ENCODE data around the gene TMEM127. TPM values are rescaled to one million over a fixed set of nuclear protein-coding genes. Genes with fewer than 3 reads are reported as not detected.
A peak's percentile ranks its signal among the peaks of the same experiment; 100 is the strongest.
"Not testable (repeated sequence)": the region's sequence is repeated elsewhere in the genome, so short reads cannot be mapped to it uniquely, and the experiment has no call there.

The TMEM127 gene
- total RNA-seq, 1 donor from 2014 or later: 34.3 TPM

DNA sequence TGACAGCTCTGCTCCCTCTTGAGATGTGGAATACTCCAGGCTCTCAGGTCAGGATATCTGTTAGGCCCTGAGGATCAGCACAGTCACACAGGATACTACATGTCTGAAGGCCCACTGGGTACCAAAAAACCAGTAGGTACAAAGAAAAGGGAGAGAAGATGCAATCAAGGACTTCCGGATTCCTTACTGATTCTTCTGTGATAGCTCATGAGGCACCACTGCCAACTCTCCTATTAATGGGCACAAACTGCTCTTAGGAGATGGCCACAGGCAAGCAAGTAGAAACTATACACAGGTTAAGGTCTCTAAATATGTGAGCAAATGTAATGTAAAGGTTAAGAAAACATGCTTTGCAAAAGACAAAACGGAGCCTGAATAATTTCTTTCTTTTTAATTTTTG is 3.5 kb downstream of the TMEM127 start:
- ATAC-seq: no peak

DNA sequence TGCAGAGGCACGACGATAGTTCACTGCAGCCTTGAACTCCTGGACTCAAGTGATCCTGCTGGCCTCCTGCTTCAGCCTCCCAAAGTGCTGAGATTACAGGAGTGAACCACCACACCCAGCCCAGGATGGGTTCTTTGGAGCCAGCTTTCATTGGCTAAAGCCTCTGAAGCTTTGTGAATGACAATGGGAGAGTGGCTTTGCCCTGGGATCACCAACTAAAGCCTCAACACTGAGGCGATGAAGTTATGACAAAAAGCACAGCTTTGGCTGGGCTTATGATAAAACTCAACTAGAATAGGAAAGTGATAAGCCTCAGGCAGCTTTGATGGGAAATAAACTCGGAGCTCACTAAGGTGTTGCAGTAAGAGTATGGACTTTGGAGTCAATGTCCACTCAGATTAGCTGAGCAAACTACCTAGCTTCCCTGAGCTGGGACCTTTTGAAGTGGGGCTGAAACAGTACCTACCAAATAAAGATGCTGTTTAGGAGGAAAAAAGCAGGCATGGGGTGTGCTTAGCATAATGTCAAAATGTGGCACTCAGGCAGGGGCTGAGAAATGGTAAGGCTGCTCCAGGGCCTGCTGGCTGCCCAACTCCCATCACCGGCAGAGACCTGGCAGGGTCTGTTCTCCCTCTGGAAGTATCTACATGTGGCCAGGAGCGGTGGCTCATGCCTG is 4.3 kb downstream of the TMEM127 start:
- ATAC-seq: no peak

DNA sequence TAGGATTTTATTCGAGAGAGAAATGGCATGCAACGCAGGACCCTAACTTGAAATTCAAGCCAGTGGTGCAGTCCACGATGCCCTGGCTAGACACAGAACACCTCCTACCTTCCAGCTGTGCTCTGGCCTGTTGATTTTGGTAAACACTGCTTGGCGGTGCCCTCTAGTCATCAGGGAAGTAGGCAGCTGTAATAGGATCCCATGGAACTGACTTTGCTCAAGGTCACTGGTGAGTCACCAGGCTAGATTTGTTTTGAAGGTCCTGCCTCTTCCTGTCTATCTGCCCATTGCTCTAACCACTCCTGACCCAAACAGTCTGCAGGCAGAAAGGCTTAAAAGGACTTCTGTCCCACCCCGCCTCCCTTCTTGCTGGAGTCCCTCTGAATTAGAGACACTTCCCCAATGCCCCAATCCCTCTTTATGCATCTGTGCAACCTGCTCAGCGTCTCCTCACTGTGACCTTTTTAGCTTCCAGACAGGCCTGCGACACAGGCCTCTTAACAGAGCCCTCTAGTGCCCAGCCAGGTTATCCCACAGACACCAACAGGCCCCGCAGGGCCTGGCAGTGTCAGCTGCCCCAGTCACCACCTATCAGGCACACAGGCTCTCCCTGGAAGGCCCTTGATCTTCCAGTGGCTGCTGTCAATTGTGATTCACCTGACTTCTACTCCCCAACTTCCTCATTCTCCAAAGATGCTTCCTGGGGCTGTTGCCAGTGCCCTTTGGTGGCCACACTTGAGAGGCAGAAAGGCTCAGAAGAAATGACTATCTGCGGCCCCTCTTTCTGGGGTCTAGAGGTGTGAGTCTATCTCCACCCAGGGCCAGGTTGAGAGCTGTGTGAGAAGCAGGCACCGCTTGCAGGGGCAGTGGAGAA is 5.2 kb downstream of the TMEM127 start:
- peak; percentile 88 for ATAC-seq

DNA sequence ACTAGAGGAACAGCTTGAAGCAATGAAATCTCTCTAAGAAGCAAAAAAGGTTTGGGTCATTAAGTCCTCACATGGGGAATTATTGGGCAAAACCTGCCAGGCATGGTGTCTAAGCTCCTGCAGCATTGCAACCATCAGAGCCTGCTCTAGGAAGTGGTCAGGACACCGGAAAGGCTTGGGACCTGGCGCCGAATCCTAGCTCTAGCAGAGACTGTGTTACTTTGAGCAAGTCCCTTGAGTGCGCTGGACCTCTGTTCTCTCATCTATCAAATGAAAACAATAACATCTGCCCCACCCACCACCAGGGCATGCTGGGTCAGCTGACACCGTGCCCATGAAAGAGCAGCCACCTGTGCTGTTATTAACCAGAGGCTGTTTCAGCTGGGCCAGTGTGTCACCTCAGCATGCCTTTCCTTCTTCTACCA is 6.3 kb downstream of the TMEM127 start:
- ATAC-seq: peak; percentile 45

- no peak for ATAC-seq
These were observed 7.4 kb downstream of the TMEM127 start for GRCh38 chr2:96258166-96259022.

DNA sequence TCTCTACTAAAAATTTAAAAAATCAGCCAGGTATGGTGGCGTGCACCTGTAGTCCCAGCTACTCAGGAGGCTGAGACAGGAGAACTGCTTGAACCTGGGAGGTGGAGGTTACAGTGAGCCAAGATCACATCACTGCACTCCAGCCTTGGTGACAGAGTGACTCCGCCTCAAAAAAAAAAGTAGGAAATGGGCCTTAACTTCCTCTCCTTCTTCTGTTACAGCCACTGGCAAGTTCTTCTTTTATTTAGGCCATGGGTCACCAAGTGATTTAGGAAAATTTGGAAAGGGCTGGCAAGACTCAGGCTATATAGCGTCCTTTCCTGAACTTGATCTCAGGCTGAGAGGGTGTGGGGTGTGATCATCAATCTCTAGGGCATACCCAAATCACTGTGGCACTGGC is 8.1 kb downstream of the TMEM127 start:
- ATAC-seq: not testable (repeated sequence)

- no peak for ATAC-seq
These were observed 9.1 kb downstream of the TMEM127 start for GRCh38 chr2:96256611-96257113.

DNA sequence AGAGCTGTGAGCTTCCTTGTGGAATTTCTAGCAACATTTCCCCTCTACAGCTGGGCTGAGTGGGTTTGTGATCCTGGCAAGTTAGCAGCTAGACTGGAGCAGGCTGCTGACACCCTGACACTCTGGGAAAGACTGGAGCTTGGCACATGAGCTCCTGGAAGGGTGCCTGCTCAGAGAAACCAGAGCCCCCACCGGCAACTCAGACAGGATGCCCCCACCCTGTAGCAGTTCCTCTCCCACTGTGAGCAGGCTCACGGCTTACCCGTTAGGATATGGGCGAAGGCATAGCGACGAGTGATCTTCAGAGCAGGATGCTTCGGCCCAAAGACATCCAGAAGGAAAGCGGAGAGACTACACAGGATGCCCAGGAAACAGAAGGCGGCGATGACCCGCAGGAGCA is 11.2 kb downstream of the TMEM127 start:
- ATAC-seq: peak; percentile 25

DNA sequence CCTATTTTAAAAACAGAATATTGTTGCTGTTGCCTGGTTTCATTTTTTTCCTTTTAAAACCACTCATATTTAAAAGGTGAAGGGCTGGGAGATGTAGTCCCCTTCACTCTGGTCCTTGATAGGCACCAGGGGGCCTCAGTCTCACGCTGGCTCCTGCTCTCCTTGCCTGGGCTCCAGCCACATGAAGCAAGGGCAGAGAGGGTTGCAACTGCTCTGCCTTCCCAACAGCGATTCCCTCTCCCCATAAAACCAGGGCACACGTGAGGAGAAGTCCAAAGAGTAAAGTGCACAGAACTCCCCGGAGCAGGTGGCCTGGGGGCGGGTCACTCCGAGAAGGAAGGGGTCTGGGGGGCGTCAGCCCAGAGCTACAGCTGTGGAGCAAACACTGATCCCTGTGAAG is 12.8 kb downstream of the TMEM127 start:
- no peak for ATAC-seq

DNA sequence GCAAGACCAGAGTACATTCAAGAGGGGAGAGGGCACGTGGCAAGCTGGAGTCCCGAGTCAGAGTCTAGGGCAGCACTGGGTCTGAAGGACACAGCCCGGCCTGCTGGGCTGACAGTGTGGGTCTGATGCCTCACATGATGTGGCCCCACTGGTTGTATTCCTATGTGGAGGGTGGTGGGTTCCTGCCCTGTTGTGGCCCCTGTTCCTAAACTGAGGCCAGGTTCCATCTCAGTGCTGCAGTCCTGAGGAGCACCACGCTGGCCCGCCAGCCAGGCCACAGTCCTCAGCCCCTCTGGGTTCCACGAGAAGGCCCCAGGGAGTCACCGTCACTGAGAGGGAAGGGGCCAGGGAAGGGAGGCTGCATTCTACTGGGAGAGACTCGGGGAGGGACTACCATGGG is 13.3 kb downstream of the TMEM127 start:
- ATAC-seq: no peak

- peak; percentile 38 for ATAC-seq
These were observed 14.0 kb downstream of the TMEM127 start for GRCh38 chr2:96251721-96252292.

DNA sequence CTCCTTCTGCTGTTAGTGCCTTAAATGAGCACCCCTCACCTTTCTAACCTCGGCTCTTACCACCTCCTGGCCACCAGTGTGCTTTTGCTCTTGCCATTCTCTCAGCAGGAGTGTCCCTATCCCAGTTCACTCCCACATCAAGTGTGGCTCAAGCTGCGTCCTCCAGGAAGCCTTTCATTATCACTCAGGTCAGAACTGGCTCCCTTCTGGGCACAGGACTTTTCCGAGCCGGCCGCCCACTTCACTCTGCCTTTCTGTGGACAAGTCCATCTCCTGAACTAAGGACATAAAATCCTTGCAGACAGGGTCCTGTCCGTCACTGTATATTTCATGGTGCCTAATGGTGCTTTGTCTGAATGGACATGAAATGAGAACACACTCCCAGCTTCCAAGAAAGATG is 15.6 kb downstream of the TMEM127 start:
- ATAC-seq: no peak

DNA sequence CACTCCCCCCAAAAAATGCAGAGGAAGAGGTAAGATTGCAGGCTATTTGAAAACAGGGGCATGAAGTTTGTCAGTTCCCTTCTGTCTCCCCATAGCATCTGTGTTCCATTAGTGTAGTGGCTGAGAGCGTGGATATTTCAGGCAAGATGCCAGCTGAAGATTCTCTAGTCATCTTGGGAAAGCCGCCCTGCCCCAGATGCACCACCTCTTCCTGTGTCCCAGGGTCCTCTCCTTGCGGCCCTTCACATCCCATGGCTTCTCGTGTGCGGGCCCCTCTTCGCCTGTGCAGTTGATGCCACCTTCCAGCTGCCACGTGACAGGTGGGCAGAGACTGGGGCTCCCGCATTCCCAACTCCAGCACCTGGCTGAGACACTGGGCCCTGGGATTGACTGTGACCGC is 16.1 kb downstream of the TMEM127 start:
- no peak for ATAC-seq

GRCh38 chr2:96248624-96249023 is 17.2 kb downstream of the TMEM127 start:
- ATAC-seq: no peak

DNA sequence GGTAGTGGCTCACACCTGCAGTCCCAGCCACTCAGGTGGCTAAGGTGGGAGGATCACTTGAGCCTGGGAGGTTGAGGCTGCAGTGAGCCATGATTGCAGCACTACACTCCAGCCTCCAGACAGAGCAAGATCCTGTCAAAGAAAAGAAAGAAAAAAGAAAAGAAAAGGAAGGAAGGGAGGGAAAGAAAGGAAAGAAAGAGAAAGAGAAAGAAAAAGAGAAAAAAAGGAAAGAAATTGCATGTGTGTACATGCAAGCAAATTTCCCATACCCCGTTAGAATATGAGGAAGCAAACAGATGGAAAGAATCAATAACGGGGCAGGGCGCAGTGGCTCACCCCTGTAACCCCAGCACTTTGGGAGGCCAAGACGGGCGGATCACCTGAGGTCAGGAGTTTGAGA is 17.9 kb downstream of the TMEM127 start:
- ATAC-seq: no peak

DNA sequence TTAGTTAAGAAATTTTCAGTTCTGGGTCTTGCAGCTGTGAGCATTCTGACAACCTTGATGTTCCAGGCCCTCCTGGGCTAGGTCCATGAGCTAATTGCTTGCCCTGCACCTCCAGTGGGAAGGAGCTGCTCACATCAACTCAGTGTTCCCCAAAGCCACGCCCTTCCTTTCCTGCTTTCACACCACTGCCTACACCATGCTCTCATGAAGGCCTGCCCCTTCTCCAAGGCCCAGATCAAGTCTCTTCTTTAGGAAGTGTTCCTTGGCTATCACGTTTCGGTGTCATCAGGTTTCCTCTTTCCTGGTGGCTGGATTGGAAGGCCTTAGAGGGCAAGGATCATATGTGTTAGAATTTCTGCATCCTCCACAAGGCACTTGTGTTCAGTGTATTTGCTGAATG is 18.8 kb downstream of the TMEM127 start:
- ATAC-seq: peak; percentile 29

- ATAC-seq: peak; percentile 49
These were observed 20.0 kb downstream of the TMEM127 start for GRCh38 chr2:96245609-96246390.

DNA sequence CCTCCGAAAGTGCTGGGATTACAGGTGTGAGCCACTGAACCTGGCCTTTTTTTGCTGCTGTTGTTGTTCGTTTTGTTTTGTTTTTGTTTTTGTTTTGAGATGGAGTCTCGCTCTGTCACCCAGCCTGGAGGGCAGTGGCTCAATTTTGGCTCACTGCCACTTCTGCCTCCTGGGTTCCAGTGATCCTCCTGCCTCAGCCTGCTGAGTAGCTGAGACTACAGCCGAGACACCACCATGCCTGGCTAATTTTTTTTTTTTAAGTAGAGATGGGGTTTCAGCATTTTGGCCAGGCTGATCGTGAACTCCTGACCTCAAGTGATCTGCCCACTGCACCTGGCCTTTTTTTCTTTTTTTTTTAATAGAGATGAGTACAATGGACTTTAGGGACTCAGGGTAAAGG is 22.0 kb downstream of the TMEM127 start:
- no peak for ATAC-seq

DNA sequence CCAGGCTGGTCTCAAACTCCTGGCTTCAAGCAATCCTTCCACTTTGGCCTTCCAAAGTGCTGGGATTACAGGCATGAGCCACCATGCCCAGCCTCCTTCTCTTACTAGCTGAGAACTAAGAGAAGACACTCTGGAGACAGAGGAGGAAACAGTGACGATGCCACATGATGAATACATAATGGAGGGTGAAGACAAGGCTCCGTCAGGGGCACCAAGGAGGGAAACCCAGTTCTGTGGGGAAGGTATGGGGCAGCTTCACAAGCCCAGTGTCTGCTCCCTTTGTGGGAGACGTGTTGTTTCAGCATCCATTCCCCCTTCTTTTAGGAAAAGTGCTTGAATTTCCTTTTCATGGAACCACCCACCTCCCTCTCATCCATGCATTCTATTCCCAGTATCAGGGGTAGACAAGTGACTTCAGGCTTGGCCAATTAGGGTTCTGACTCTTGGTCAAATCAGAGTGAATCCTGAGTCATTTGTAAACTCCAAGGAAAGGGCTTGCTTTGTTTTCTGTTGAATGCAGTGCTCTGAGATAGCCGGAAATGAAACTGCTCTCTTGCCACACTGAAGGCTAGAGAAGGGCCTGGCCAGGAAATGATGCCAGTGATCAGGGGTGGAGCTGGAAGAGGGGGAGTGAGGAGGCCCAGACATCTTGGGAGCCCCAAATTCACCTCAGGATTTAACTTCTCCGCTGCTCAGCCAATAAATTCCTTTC is 23.7 kb downstream of the TMEM127 start:
- ATAC-seq: peak; percentile 64

GRCh38 chr2:96241227-96241626 is 24.6 kb downstream of the TMEM127 start:
- ATAC-seq: no peak
